ENCODE measurements around the gene LAMTOR1.
"Not testable (repeated sequence)": the region's sequence is repeated elsewhere in the genome, so short reads cannot be mapped to it uniquely, and the experiment has no call there.

The LAMTOR1 gene

GRCh38 chr11:72102946-72103753, at the start of gene LAMTOR1:
Gene LAMTOR1, minus strand, starts transcription at chr11:72103297. Its CDS starts 73 bp downstream, at chr11:72103224.
- DNase-seq: peak; percentile 98

GRCh38 chr11:72150882-72151281, 47.8 kb upstream of the LAMTOR1 start:
- DNase-seq: no peak

GRCh38 chr11:72146625-72147024, 43.5 kb upstream of the LAMTOR1 start:
- no peak for DNase-seq

DNA sequence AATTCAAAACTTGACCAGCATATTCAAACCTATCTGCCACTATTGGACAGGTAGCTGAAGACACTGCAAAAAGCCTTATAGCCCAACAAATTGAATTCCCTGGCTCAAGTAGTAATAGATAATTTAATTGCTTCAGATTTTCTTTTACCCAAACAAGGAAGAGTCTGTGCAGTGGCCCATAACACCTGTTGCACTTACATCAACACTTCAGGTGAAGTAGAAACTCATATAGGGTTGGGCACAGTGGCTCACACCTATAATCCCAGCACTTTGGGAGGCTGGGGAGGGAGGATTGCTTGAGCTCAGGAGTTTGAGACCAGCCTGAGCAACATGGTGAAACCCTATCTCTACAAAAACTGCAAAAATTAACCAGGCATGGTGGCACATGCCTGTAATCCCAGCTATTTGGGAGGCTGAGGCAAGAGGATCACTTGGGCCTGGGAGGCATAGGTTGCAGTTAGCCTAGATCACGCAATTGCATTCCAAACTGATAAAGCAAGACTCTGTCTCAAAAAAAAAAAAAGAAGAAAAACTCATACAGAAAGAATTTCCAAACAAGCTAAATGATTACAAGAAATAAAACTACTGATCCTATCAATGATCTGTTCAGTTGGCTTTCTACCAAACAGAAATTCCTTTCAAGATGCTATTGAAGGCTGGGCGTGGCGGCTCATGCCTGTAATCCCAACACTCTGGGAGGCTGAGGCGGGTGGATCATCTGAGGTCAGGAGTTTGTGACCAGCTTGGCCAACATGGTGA, 41.9 kb upstream of the LAMTOR1 start:
- DNase-seq: no peak

DNA sequence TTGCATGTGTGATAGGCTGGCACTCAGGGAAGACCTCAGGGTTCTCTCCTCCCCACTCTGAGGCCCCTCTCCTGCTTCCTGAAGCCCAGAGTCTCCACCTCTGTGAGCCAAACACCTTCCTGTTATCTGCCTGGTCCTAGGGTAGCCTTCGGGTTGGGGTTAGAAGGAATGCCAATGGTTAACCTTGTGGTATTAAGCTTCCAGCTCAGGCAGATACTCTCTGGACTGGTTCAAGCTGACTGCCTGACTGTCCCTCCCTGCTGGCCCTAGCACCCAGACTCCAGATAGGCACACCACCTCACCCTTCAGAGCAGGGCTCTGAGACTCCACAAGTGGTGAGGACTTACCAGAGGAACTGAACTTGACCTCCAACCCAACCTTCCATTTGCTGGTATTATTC, 39.4 kb upstream of the LAMTOR1 start:
- not testable (repeated sequence) for DNase-seq

DNA sequence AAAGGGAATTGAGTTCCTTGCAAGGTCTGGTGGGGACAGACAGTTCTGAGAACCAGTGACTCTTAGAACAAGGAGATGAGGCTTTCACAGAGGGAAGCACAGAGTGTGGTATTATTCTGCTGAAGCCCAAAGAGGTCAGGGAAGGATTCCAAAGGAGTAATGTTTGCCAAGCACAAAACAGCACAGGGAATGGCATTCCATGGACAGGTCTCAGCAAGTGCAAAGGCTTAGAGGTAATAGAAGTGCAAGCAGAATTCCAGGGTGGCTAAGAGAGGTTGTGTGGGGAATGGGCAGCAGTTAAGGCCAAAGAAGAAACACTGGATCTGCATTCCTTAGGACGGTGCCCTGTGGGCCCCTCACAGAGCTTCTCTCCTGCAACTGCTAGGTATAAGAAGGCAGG, 39.0 kb upstream of the LAMTOR1 start:
- DNase-seq: not testable (repeated sequence)

- DNase-seq: no peak
Observed at GRCh38 chr11:72141066-72141465, 38.0 kb upstream of the LAMTOR1 start.

- DNase-seq: no peak
Observed at GRCh38 chr11:72140661-72141060, 37.6 kb upstream of the LAMTOR1 start.

DNA sequence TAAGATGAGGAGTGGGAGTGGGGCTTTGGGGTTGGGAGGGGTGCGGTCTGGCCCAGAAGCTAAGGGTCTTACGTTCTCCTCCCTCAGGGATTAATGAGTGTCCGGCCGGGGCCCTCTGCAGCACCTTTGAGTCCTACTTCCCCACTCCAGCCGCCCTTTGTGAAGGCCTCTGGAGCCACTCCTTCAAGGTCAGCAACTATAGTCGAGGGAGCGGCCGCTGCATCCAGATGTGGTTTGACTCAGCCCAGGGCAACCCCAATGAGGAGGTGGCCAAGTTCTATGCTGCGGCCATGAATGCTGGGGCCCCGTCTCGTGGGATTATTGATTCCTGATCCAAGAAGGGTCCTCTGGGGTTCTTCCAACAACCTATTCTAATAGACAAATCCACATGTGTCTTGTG, 36.4 kb upstream of the LAMTOR1 start:
- no peak for DNase-seq

GRCh38 chr11:72138821-72139390, 35.8 kb upstream of the LAMTOR1 start:
- DNase-seq: no peak

DNA sequence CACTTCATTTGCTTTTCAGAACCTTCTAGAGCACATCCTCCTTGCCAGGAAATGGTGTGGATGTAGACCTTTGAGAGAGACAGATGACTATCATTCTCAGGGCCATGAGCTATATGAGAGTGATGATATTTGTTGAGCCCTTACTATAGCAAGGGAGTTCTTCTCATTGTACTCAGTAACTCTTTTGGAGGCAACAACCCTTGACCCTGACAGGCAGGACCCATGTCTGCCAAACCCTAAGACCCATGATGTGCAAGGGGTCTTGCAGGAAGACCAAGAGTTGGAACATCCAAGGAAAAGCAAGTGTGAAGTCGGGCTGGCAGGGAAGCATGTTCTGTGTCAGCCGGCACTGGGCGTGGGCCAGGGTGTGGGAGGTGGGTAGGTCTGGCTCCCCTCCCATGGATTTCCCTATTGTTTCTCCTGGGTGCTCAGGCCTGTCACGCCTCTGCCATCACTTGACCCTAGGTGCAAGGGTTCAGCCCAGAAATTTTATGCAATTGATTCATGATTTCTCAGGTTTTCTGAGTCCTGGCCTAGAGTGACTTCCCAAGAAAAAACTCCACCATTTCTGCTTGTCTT, 33.7 kb upstream of the LAMTOR1 start:
- no peak for DNase-seq

DNA sequence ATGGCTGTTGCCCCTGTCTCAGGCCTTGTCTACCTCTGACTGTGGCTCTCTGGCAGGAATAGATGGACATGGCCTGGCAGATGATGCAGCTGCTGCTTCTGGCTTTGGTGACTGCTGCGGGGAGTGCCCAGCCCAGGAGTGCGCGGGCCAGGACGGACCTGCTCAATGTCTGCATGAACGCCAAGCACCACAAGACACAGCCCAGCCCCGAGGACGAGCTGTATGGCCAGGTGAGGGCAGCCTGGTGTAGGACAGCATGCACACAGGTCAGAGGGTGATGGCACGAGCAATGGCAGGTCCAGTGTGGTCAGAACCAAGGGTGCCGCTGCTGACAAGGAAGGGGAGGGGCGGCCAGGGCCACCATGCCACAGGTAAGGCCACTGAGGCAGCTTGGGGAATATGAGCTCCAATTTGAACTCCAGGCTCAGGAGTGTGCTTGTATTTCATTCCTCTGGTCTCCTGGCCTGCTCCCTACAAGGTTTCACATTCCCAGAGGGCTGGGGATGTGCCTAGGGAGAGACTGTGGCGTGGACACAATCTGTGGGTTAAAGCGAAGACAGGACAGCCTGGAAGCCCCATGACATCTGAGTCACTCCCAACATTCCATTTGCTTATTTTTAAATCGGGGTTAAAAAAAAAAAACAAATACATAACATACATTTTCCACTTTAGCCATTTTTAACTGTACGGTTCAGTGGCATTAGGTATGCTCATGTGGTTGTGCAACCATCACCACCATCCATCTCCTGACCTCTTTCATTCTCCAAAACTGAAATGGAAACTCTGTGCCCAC, 33.0 kb upstream of the LAMTOR1 start:
- DNase-seq: no peak

DNA sequence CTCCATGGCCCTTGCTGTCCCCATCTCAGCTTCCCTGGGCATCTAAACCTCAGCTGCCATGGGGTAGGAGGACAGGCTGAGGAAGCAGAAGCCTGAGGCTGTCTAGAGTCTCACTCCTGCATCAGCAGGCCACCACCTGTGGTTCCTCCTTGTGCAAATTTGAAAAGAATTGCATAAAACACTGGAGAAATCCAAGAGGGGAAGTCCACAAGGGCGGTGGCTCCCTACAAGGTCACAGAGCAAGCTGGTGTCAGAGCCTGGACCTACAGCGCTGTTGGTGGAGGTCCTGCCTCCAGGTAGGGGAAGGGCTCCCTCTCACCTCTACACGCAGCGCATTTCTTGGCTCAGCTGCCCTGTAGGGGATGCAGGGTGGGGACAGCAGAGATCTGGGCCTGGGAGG, 32.4 kb upstream of the LAMTOR1 start, which contains the start of gene FOLR3:
FOLR3 (plus strand) TSS at position 253 of the 400 bp plus-strand sequence. CDS start 228 bp downstream, outside the sequence.
- not testable (repeated sequence) for DNase-seq

- DNase-seq: no peak
Observed at GRCh38 chr11:72132646-72133045, 29.5 kb upstream of the LAMTOR1 start.

- DNase-seq: no peak
Observed at GRCh38 chr11:72129381-72129780, 26.3 kb upstream of the LAMTOR1 start.

- no peak for DNase-seq
Observed at GRCh38 chr11:72127923-72128322, 24.8 kb upstream of the LAMTOR1 start.

GRCh38 chr11:72125956-72126355, 22.9 kb upstream of the LAMTOR1 start:
- no peak for DNase-seq

- no peak for DNase-seq
Observed at GRCh38 chr11:72124046-72124445, 20.9 kb upstream of the LAMTOR1 start.

DNA sequence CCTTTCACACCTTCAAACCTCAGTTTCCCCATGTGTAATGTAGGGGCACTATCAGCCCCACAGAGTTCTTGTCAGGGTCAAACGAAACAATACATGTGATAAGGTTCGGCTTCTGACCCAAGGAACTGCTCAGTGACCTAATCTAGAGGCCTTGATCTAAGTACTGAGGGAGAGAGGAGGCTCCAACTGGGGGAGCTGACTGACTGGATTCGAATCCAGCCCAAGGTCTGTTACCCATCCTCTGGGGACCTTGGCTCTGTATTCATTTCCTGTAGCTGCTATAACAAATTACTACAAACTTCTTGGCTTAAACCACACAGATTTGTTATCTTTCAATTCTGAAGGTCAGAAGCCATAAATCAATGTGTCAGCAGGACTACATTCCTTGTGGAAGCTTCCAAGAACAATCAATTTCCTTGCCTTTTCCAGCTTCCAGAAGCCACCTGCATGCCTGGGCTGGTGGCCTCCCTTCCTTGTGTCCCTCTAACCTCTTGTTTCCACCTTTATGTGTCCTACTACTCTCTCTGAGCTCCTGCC, 20.1 kb upstream of the LAMTOR1 start:
- DNase-seq: no peak

- no peak for DNase-seq
Observed at GRCh38 chr11:72122607-72123006, 19.5 kb upstream of the LAMTOR1 start.

- DNase-seq: no peak
Observed at GRCh38 chr11:72120930-72121329, 17.8 kb upstream of the LAMTOR1 start.

DNA sequence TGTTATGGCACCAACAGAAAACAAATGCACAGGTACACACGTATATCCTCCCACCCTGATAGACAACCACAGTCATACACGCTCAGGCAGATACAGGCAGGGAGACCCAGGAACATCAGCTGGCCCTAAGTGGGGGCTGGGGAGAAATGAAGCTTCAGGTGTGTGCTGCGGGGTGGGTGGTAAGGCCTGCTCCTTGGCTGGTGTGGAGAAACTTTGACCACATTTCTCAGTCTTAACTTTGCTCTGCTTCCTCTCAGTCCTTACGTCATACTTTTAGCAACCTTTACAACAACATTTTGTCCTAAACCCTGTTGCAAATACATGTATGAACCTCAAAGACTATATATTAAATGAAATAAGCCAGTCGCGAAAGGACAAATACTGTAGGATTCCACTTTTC, 16.1 kb upstream of the LAMTOR1 start:
- no peak for DNase-seq
